ENCODE data around the gene LRRC36.

GRCh38 chr16:67413978-67414911 is 87.6 kb downstream of the LRRC36 start:
- TF ChIP-seq TCF7 (CRISPR knock-in tag; IDR thresholded peaks at IDR 0.05; ENCODE audit: low read depth) (no peak), TEAD4 (CRISPR knock-in tag; IDR thresholded peaks at IDR 0.05) (no peak)

Measured in WTC11 (cell line).